H9 (cell line): ENCODE data around the gene TAF4. TPM values are rescaled to one million over a fixed set of nuclear protein-coding genes. Genes with fewer than 3 reads are reported as not detected.

Experiments
- DNase-seq: peaks from one replicate; pipeline ENCODE4 v3.0.0-alpha.2; 2017
- H2AFZ ChIP-seq: one replicate; pipeline ENCODE4 v1.6.1; 2013; ENCODE audit warnings: mild to moderate bottlenecking, low read length, control low read depth, moderate library complexity
- H2AK5ac ChIP-seq: 2 replicates; pipeline ENCODE4 v1.6.1; 2013; ENCODE audit warnings: low read length, control low read depth, mixed read lengths; ENCODE audit not compliant: insufficient read length
- H2BK120ac ChIP-seq: one replicate; pipeline ENCODE4 v1.6.1; 2013; ENCODE audit warnings: low read depth, mild to moderate bottlenecking, low read length, control low read depth, inconsistent platforms; ENCODE audit not compliant: poor library complexity, severe bottlenecking
- H2BK12ac ChIP-seq: 2 replicates; pipeline ENCODE4 v1.6.1; 2013; ENCODE audit warnings: low read length, control low read depth, mixed read lengths, low read depth; ENCODE audit not compliant: insufficient read length
- H2BK15ac ChIP-seq: 2 replicates; pipeline ENCODE4 v1.6.1; 2013; ENCODE audit warnings: low read depth, low read length, control low read depth
- H2BK20ac ChIP-seq: one replicate; pipeline ENCODE4 v1.6.1; 2013; ENCODE audit warnings: low read depth, mild to moderate bottlenecking, low read length, control low read depth, inconsistent platforms; ENCODE audit not compliant: poor library complexity, severe bottlenecking
- H2BK5ac ChIP-seq: 2 replicates; pipeline ENCODE4 v1.6.1; 2013; ENCODE audit warnings: low read length, control low read depth, mixed read lengths; ENCODE audit not compliant: insufficient read length
- H3K14ac ChIP-seq: 2 replicates; pipeline ENCODE4 v1.6.1; 2013; ENCODE audit warnings: low read length, control low read depth; ENCODE audit not compliant: insufficient read depth
- H3K18ac ChIP-seq: 2 replicates; pipeline ENCODE4 v1.6.1; 2013; ENCODE audit warnings: low read depth, mild to moderate bottlenecking, mixed read lengths, low read length, control low read depth; ENCODE audit not compliant: insufficient read length
- H3K23ac ChIP-seq: 2 replicates; pipeline ENCODE4 v1.6.1; 2013; ENCODE audit warnings: low read length, control low read depth, mixed read lengths, low read depth; ENCODE audit not compliant: insufficient read length
- H3K23me2 ChIP-seq: 2 replicates; pipeline ENCODE4 v1.6.1; 2013; ENCODE audit warnings: low read depth, mild to moderate bottlenecking, mixed read lengths, low read length, control low read depth; ENCODE audit not compliant: insufficient read length, poor library complexity, severe bottlenecking
- H3K27ac ChIP-seq: 2 replicates; pipeline ENCODE4 v1.5.1; 2013; ENCODE audit warnings: low read length, control low read depth, mixed read lengths, low read depth; ENCODE audit not compliant: insufficient read length
- H3K27me3 ChIP-seq: 2 replicates; pipeline ENCODE4 v1.6.1; 2013; ENCODE audit warnings: low read length, control low read depth, inconsistent platforms; ENCODE audit not compliant: insufficient read depth
- H3K4ac ChIP-seq: 2 replicates; pipeline ENCODE4 v1.6.1; 2013; ENCODE audit warnings: low read depth, mild to moderate bottlenecking, control low read depth, inconsistent platforms, low read length, moderate library complexity
- H3K4me1 ChIP-seq: 2 replicates; pipeline ENCODE4 v1.6.1; 2013; ENCODE audit warnings: low read length, control low read depth, inconsistent platforms; ENCODE audit not compliant: insufficient read depth
- H3K4me2 ChIP-seq: 2 replicates; pipeline ENCODE4 v1.6.1; 2013; ENCODE audit warnings: low read length, control low read depth, mixed read lengths; ENCODE audit not compliant: insufficient read length, insufficient read depth
- H3K56ac ChIP-seq: 2 replicates; pipeline ENCODE4 v1.6.1; 2013; ENCODE audit warnings: low read depth, mild to moderate bottlenecking, mixed read lengths, low read length, control low read depth; ENCODE audit not compliant: insufficient read length
- H3K79me1 ChIP-seq: 2 replicates; pipeline ENCODE4 v1.6.1; 2013; ENCODE audit warnings: low read depth, mild to moderate bottlenecking, moderate library complexity, low read length, control low read depth, inconsistent platforms; ENCODE audit not compliant: insufficient read depth, poor library complexity, severe bottlenecking
- H3K79me2 ChIP-seq: 2 replicates; pipeline ENCODE4 v1.6.1; 2013; ENCODE audit warnings: low read length, control low read depth, inconsistent platforms; ENCODE audit not compliant: insufficient read depth
- H3K9ac ChIP-seq: 2 replicates; pipeline ENCODE4 v1.6.1; 2013; ENCODE audit warnings: low read length, control low read depth, mixed read lengths; ENCODE audit not compliant: insufficient read length; ENCODE audit errors: extremely low read depth
- H3K9me3 ChIP-seq: one replicate; pipeline ENCODE4 v1.6.1; 2013; ENCODE audit warnings: low read depth, low read length, inconsistent platforms; ENCODE audit not compliant: control insufficient read depth
- H3T11ph ChIP-seq: one replicate; pipeline ENCODE4 v1.6.1; 2013; ENCODE audit warnings: mild to moderate bottlenecking, low read length, control low read depth, inconsistent platforms
- H4K20me1 ChIP-seq: one replicate; pipeline ENCODE4 v1.6.1; 2013; ENCODE audit not compliant: control insufficient read depth, insufficient read length, insufficient read depth
- H4K5ac ChIP-seq: 2 replicates; pipeline ENCODE4 v1.6.1; 2013; ENCODE audit warnings: low read depth, mild to moderate bottlenecking, mixed read lengths, low read length, control low read depth; ENCODE audit not compliant: insufficient read length
- H4K8ac ChIP-seq: replicated peaks from 2 replicates; pipeline ENCODE4 v1.6.1; 2013; ENCODE audit warnings: low read length, control low read depth, mixed read lengths, low read depth; ENCODE audit not compliant: insufficient read length
- H4K91ac ChIP-seq: 2 replicates; pipeline ENCODE4 v1.6.1; 2013; ENCODE audit warnings: low read depth, mild to moderate bottlenecking, moderate library complexity, mixed read lengths, low read length, control low read depth; ENCODE audit not compliant: insufficient read length
- H3K27ac Mint-ChIP-seq, 3 experiments: 2 replicates in 2 of 3; 3 replicates in 1 of 3; pipeline ENCODE4 v1.8.0; 2020 to 2021; ENCODE audit warnings: mixed read lengths in 3 of 3, mild to moderate bottlenecking in 1 of 3, moderate library complexity in 1 of 3
- H3K27me3 Mint-ChIP-seq: 2 replicates; pipeline ENCODE4 v1.8.0; 2021; ENCODE audit warnings: low read depth, mild to moderate bottlenecking, moderate library complexity, mixed read lengths
- H3K36me3 Mint-ChIP-seq, 3 experiments: 2 replicates in 2 of 3; 3 replicates in 1 of 3; pipeline ENCODE4 v1.8.0; 2020 to 2021; ENCODE audit warnings: low read depth in 3 of 3, mixed read lengths in 3 of 3; ENCODE audit not compliant: insufficient read depth in 1 of 3
- H3K4me1 Mint-ChIP-seq, 2 experiments: 2 replicates each; pipeline ENCODE4 v1.8.0; 2020; ENCODE audit warnings: mixed read lengths in 2 of 2
- H3K4me3 Mint-ChIP-seq, 2 experiments: 2 replicates in 1 of 2; 3 replicates in 1 of 2; pipeline ENCODE4 v1.8.0; 2020 to 2021; ENCODE audit warnings: mild to moderate bottlenecking in 2 of 2, mixed read lengths in 2 of 2, moderate library complexity in 1 of 2
- H3K9me3 Mint-ChIP-seq, 2 experiments: 2 replicates in 1 of 2; 3 replicates in 1 of 2; pipeline ENCODE4 v1.8.0; 2020; ENCODE audit warnings: mild to moderate bottlenecking in 2 of 2, mixed read lengths in 2 of 2, moderate library complexity in 1 of 2
- CTCF ChIP-seq: fragments of 200-600 bp; sonication (generic); conservative IDR thresholded peaks from 3 replicates; pipeline ENCODE4 v1.8.0; 2021; ENCODE audit warnings: antibody characterized with exemption, mild to moderate bottlenecking
- WGBS: extraction: QIAGEN DNeasy Blood & Tissue Kit; methylation state at CpG from one replicate; pipeline ENCODE4 v1.1.7; 2013; ENCODE audit warnings: missing lambda C conversion rate, low lambda C conversion rate, mixed read lengths; ENCODE audit not compliant: insufficient read length; ENCODE audit errors: extremely low coverage; 5-methylcytosine and 5-hydroxymethylcytosine counted together
- total RNA-seq: library from RNA; stranded (reverse); gene quantifications from 2 replicates; pipeline ENCODE4 v1.2.1, GENCODE V29; 2021

Gene TAF4
- total RNA-seq, 1 experiment from 2014 or later: 30.8 TPM

- no peak overlapping the region for H3K23ac ChIP-seq
- no peak for TF ChIP-seq CTCF
- H3K4me1 ChIP-seq: no peaks in the 10 kb centered on the region
- no peak overlapping the region for H3K27ac ChIP-seq
- no peak overlapping the region for H4K5ac ChIP-seq
- H3K14ac ChIP-seq: no peak overlapping the region
- no peak overlapping the region for H2BK12ac ChIP-seq
- H2BK120ac ChIP-seq: no peak overlapping the region
- H3K23me2 ChIP-seq: no peaks in the 10 kb centered on the region
- no peaks in the 10 kb centered on the region for H3K79me1 ChIP-seq
- H3K27ac Mint-ChIP-seq: no peak overlapping the region
- H2AK5ac ChIP-seq: no peak overlapping the region
- H3K4me3 Mint-ChIP-seq: no peak overlapping the region
- H3K79me2 ChIP-seq: no peaks in the 10 kb centered on the region
- H3K9me3 Mint-ChIP-seq: no peaks in the 10 kb centered on the region
- H4K20me1 ChIP-seq: no peaks in the 10 kb centered on the region
- H3K27me3 ChIP-seq: peaks cover 2% of the 10 kb centered on the region; the same call in 1 of the 2 replicates
- no peak overlapping the region for H3K18ac ChIP-seq
- H2BK20ac ChIP-seq: no peak overlapping the region
- H2BK15ac ChIP-seq: no peak overlapping the region
- H2BK5ac ChIP-seq: no peak overlapping the region
- H2AFZ ChIP-seq: no peak overlapping the region
- no peak overlapping the region for H4K8ac ChIP-seq
- no peak overlapping the region for H3K4me2 ChIP-seq
- DNase-seq: no peak
- H3T11ph ChIP-seq: no peak overlapping the region
- H3K27me3 Mint-ChIP-seq: no peaks in the 10 kb centered on the region; the same call in 1 of the 2 replicates
- no CpG with 5 or more reads among the region's 25 CpGs for WGBS
- peaks cover 2 to 28% of the 10 kb centered on the region in 2 experiments; a peak in 2 of 4 replicates for H3K4me1 Mint-ChIP-seq
- no peak overlapping the region for H3K9ac ChIP-seq
- no peak overlapping the region for H3K4ac ChIP-seq
- H3K9me3 ChIP-seq: no peaks in the 10 kb centered on the region
- H3K36me3 Mint-ChIP-seq: peaks cover 0 to 4% (median 0%) of the 10 kb centered on the region in 3 experiments; a peak in 2 of 7 replicates
- no peak overlapping the region for H3K56ac ChIP-seq
- H4K91ac ChIP-seq: no peak overlapping the region
Measured at GRCh38 chr20:61966492-61967244, 99.0 kb downstream of the TAF4 start.
